Urothelium cell line (cell line): Measurements from ENCODE around the gene CDX2.
"Not testable (repeated sequence)": the region's sequence is repeated elsewhere in the genome, so short reads cannot be mapped to it uniquely, and the experiment has no call there.

Source experiments
- DNase-seq: peaks from one replicate; pipeline ENCODE4 v3.0.0; 2011; ENCODE audit warnings: low spot score, mixed read lengths
- FAIRE-seq: peaks from 2 replicates; lab custom pipeline; 2011; peaks lifted over from hg19 to GRCh38; lab: Jason Lieb, UNC

The CDX2 gene, protein sequence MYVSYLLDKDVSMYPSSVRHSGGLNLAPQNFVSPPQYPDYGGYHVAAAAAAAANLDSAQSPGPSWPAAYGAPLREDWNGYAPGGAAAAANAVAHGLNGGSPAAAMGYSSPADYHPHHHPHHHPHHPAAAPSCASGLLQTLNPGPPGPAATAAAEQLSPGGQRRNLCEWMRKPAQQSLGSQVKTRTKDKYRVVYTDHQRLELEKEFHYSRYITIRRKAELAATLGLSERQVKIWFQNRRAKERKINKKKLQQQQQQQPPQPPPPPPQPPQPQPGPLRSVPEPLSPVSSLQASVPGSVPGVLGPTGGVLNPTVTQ

DNA sequence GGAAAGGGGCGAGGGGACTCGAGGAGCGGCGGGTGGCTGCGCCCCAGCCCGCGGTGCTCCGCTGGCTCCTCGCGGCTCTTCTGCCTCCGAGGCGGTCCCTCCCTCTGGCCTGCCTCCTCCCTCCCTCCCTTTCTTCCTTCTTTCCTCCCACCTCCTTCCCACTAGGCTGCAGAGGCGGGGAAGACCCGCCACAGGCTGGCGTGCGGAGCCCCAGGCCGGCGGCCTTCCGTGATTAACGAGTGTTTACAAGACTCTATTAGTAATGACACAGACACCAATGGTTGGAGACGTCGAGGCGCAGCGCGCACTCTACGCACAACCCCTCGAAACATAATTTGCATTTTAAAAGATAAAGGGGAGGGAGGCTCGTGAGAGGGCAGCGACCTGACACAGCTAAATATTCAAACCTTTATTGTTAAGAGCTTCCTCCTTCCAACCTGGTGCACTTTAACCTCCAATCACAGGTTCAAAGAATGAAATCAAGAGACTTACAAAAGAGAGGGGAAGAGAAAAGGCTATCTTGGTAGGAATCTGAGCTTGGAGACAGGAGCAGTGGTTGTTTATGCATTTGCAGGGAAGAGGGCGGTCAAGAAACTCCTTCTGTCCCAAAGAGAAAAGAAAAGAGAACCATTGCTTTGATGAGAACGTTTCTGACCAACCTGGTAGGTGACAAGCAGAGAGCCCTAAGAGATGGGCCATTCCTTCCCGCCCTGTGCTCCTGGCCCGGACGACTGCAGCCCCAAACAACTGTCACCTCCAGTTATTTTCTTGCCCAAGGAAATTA lies at the start of gene CDX2:
Gene CDX2, minus strand, starts transcription at position 234 of the 784 bp plus-strand sequence. CDS start 309 bp downstream, outside the sequence.
- FAIRE-seq, result no peak

DNA sequence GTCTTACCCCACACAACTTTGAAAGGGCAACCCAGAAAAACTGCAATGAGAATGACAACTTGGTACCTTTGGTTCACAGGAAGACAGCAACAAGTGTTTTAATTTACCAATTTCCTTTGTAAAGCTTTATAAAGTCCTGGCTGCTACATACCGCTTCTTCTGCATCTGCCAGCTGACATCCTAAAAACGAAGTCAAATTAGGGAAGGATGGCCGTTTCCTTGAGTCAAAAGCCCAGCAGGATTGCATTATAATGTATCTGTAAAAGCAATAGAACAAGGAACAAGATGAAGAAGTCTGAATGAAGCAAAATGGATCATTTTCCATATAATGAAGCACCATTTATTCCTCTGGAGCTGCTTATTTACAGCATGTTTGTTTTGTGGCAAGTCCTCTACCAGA lies 45.2 kb upstream of the CDX2 start:
- DNase-seq, result no peak
- no peak for FAIRE-seq

More for the DNA sequence above, at the start of gene CDX2:
- DNase-seq, result peak; percentile 43

DNA sequence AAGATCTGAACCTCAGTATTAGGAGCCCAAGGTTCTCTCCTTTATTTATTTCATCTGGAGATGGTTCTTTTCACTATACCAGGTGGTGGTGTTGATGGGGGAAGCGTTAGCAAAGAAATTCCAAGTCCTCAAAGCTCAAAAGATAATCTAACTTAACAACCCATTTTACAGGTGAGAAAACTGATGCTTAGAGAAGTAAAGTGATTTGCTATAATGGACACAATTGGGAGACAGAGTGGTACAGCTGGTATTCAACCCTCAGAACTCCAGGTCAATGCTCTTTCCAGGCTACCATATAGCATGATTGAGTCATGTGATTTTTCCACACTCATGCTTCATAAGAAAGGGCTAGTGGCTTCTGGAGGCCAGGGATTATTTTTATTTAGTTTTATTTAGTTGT lies 44.4 kb upstream of the CDX2 start:
- no peak for FAIRE-seq

DNA sequence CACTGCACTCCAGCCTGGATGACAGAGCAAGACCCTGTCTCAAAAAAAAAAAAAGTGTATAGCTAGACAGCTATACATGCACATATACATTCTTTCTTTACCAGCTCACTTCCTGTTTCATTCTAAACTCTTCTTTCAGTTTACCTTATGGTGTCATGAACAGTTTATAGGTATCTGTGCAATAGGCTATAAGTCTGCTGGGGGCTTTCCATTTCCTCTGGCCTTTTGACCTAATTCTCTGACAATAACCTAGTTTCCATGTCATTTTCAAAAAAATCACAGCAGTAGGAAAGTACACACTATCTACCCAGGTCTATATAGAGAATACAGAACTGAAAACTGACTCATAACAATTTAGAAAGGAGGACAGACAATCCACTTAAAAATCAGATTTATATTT lies 43.8 kb upstream of the CDX2 start:
- FAIRE-seq, result no peak

More for the DNA sequence above, 44.4 kb upstream of the CDX2 start:
- DNase-seq, result no peak

DNA sequence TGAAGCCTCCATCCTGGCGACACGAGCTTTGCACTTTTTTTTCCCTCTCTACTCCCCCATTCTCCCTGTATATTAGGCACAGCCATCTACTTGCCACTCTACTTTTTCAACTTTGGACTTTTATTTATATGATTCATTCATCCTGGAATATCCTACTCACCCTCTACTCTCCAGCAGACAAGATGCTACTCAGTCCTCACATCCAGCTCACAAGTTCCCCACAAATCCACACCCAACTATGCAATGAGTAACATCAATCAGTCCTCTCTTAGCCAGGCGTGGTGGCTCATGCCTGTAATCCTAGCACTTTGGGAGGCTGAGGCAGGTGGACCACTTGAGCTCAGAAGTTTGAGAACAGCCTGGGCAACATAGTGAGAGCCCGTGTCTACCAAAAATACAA lies 43.3 kb upstream of the CDX2 start:
- FAIRE-seq, result no peak
- DNase-seq, result no peak

More for the DNA sequence above, 43.8 kb upstream of the CDX2 start:
- no peak for DNase-seq

DNA sequence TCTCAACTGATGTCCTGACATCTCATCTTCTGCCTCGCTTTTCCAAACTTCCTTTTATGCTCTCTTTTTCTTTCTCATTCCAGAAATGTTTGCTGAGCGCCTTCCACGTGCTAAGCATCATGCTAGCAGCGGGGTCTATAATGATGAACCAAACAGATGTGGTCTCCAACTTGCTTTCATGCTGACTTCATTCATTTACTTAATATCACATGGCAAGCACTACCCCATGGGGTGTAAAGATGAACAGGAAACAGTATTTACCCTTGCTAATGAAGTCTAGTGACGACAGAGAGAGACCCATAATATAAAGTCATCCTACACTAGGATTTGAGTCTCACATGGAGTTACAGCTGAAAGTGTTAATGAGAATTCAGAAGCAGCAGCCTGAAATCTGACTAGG lies 40.9 kb upstream of the CDX2 start:
- DNase-seq (no peak), FAIRE-seq (no peak)

DNA sequence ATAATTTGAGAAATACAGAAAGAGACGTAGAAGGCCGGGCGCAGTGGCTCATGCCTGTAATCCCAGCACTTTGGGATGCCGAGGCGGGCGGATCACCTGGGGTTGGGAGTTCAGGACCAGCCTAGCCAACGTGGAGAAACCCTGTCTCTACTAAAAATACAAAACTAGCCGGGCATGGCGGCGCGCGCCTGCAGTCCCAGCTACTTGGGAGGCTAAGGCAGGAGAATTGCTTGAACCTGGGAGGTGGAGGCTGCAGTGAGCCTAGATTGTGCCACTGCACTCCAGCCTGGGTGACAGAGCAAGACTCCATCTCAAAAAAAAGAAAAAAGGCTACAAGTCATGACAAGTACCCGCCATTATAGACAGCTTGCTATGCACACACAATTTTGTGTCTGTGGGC lies 35.9 kb upstream of the CDX2 start:
- FAIRE-seq, DNase-seq: not testable (repeated sequence)

DNA sequence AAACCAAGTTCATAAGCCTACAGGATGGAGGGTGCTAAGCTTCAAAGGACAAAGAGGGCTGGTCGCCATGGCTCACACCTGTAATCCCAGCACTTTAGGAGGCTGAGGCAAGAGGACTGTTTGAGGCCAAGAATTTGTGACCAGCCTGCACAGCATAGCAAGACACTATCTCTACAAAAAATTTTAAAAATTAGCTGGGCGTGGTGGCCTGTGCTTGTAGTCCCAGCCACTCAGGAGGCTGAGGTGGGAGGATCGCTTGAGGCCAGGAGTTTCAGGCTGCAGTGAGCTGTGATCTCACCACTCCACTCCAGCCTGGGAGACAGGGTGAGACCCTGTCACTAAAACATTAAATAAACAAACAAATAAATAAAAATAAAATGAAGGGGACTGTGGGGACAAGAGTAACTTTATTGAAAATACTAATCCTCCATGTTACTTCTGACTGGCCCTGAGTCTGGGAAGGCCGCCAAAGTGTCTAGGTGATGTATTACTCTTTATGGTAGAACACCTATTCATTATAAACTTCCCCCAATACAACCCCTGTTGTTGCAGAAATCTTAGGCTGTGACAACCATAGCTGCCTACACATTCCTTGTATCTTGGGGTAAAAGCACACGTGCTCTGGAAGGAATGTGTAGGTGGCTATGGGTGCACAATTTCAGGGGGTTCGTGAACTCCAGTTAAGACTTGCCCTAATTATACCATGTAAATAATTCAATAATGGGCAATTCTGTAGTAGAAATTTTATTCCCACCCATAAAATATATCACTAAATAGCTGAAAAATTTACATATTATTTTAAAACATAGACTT lies 34.0 kb upstream of the CDX2 start:
- FAIRE-seq, result no peak
- no peak for DNase-seq

DNA sequence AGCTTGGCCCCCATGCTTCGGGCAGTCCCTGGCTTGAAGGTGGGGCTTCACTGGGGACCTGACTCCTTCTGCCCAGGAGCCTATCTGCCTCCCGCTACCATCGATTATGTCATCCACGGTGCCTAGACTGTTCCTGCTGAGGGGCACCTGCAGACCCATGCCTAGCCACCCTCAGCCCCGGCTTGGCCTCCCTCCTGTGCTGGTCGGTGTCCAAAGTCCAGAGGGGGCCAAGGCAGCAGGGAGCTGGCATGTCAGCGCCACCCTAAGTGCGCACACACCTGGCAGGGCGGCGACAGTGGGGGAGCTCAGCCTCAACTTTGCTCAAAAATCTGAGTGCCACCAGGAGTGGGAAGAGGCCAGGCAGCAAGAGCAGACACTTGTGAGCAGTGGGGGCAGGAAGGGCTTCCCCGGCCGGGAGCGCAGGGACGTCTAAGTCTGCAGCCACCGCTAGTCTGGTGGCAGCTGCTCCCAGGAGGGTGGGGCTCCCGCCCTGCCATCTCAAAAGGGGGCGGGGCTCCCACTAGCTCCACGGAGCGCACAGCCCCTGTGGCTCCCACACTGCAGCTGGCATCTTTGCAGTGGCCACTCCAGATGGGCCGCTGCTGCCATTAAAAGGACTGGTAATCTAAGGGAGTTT lies 32.8 kb upstream of the CDX2 start:
- DNase-seq (no peak), FAIRE-seq (no peak)

DNA sequence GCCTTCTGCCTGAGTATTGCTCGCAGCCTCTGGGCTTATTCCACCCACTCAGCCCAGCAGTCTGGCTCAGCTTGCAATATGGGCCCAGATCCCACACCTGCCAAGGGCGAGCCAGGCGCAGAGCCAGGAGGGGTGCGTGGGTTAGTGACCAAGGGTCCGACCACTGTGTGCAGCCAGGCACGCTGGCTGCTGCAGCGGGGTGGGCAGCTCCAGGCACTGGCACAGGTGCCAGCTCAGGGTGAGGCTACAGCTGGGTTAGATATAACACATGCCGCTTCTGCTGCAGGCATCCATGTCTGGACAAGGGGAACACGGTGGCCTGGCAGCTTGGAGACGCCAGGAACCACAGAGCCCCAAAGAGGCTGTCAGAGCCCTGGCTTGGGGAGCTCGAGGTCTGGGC lies 31.9 kb upstream of the CDX2 start:
- FAIRE-seq, result no peak

DNA sequence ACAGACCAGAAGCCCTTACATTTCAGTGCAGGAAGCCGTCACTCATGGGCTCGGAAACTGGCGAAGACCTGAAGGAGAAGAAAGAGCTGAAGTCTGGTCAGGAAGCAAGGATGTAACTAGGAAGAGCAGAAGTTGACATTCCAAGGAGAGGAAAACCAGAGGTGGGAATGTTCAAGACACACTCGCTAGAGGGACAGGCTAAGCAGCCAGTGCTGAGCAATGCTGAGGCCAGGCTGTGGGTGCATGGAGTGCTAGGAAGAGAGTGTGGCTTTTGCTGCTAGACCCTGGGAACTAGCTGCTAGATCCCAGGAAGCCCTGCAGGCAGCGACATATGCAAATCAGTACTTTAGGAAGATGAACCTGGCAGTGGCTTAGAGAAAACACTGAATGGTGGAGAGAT lies 31.5 kb upstream of the CDX2 start:
- DNase-seq (no peak), FAIRE-seq (no peak)

More for the DNA sequence above, 31.9 kb upstream of the CDX2 start:
- DNase-seq, result no peak

DNA sequence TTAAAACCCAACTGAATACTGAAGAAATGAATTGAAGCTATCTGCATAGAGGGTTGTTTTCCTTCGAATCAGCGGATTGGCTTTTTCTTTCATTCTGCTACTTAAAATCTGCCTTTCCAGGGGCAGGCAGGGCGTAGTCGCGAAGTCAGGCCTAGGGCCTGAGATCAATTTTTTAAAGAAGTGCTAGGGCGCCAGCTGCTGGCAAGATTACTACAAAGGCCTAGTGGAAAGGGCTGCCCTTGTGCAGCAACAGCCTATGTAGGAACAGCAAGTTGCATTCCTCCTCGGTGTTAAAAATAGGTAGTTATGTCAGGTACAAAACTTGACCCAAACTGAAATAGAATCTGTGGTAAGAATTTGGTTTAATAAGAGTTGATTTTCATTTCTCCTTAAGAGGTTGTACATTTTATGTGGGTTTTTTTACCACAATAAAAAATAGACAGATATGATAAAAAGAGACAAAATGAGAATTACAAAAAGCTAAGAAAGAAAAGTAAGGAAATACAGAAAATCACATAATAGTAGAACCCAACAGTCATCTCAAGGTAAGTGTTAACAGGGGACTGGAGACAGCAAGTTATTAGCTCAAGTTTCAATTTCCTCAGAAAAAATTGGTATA lies 28.9 kb upstream of the CDX2 start:
- FAIRE-seq (no peak), DNase-seq (peak; percentile 46)

DNA sequence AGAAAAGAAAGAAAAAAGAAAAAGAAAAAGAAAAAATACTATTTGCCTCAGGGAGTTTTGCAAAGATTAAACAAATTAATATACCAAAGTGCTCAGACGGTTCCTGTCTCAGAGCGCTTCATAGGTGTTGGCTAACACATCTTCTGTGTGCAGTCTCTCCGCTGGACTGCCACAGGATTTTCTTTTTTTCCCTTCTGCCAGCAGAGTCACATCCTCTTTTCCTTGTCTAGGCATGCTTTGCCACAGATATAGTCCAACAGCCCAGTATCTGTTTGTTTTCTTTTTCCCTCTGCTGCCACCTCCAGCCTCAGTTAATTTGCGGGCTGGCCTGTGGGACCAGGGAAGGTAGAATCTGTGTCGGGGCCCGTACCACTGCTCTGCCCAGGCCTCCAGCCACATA lies 22.8 kb upstream of the CDX2 start:
- FAIRE-seq (no peak), DNase-seq (no peak)

DNA sequence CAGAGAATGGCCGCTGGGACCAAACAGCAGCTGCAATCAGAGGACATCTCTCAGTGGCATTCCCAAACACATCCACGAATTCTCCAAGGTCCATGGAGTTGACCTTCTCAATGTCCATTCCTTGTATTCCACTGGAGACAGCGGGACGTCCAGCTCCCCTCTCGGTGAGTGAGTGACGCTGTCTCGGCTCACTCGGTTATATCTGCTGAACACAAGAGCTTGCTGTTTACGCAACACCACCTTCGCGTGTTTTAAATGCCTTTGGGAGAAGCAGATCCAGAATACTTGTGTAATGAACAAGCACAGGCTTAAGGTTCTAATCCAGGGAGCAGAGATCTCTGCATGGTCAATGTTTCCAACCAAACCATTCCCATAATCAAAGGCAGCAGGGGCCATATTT lies 19.4 kb upstream of the CDX2 start, which contains the start of gene URAD:
Gene URAD, minus strand, starts transcription at position 174 of the 400 bp plus-strand sequence. Its CDS starts 56 bp downstream, at position 118.
- no peak for FAIRE-seq
- no peak for DNase-seq

DNA sequence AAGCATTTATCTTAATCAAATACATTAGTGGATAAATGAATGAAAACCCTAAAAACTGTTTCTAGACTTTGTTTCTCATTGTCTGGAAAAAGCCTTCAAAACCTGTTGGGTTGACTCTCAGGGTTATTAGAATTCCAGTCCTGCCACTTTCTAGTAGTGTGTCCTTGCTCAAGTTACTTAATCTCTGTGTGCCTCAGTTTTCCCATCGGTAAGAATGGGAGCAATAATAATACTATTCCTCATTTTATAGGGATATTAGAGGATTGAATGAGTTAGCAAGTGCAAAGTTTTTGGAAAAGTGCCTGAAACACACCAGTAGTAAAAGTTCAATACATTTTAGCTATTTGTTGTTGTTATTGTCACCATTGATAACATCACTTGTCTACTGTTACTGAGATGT lies 16.5 kb upstream of the CDX2 start:
- FAIRE-seq (no peak), DNase-seq (no peak)

DNA sequence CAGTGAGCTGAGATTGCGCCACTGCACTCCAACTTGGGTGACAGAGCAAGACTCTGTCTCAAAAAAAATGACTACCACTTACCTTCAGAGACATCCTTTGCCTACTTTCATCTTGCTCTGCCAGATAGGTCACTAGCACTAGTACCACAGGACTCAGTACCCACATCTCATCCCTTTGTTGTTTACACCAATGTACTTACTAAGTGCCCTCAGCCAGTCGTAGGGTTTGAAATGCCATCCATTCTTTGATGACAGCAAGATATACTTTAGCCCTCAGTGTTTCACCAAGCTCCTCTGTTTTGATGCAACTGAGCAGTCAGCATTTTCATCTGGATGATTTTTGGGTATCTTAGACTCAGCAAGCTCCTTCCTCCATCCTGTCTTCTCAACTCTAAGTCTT lies 13.2 kb upstream of the CDX2 start:
- DNase-seq, result no peak
- FAIRE-seq, result no peak

DNA sequence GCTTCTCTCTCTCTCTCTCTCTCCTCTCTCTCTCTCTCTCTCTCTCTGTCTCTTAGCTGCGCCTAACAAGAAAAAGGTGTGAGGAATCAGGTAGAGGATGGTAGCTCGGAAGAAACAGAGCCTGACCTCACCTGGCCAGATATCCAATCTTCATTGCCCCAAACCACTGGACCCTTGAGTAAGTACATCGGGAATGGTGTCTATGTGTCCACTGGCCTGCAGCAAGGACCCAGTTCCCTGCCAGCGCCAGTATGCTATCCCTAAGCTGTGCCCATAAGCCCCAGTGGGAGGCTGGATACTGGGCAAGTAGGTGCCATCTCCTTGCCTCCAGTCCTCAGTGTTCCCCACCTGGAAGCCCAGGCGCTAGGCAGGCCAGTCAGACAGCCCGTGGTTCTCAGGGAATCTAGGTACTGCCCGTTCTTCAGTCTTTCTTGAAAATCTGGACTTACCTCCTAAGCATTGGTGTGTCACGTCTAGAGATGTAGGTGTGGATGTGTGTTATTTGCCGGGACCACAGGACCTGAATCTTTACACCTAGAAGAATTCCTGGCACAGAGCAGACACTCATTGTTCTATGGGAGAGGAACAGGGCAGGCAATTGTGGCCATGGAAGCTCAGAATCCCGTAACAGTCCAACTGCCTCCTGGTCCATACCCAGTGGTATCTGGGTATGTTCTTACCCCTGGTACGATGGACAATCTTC lies 12.0 kb upstream of the CDX2 start:
- FAIRE-seq, result no peak
- no peak for DNase-seq

DNA sequence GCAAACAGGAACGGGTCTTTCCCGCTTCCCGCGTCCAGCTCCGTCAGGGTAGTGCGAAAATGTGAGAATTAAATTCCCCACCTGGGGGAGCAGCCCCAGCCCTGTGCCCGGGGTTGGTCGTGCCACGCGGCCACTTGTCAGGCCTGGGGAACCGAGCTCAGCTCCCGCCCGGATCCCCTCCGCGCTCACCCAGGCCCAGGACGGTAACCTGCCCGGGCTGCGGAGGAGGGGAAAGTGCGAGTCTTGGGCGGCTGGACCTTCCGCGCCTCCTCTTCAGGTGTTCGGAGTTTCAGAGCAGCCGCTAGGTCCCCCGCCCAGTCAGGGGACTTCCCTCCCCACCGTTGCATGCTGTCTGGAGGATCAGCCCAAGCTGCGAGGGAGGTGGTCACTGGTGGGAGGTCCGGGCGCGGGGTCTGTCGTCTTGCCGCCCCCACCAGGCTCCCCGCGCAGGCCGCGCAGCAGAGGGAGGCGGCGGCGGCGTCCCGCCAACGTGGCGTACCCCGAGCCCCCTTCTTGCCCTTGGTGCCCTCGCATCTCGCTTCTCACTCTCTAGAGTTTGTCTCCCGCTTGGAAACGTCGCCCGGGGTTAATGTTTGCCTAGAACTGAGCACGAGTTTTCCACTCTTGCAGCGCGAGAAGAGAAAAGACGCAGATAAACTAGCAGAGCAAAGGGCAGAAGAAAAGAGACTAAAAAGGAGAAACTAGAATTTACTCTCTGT lies 11.3 kb upstream of the CDX2 start:
- FAIRE-seq, result no peak
- DNase-seq, result no peak

DNA sequence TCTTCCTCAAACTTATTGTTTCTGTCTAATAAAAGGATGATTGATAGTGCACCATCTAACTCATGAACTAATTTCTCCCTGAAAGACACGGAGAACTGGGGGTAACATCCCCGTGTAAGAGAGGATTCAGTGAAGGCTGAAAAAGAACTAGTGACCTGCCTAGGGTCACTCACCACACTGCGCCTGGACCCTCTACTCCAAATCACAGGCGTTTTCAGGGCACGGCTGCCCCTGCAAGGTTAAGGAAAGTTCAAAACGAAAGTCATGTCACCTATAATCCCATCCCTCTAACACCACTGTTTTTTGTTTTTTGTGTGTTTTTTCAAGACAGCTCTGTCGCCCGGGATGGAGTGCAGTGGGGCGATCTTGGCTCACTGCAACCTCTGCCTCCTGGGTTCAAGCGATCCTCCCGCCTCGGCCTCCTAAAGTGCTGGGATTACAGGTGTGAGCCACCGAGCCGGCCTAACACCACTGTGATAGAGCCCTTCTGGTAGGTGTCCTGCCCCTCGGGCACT lies 10.7 kb upstream of the CDX2 start:
- FAIRE-seq (no peak), DNase-seq (no peak)
